ENCODE data around the gene AMPD2.
"Not testable (repeated sequence)": the region's sequence is repeated elsewhere in the genome, so short reads cannot be mapped to it uniquely, and the experiment has no call there.

Gene AMPD2

DNA sequence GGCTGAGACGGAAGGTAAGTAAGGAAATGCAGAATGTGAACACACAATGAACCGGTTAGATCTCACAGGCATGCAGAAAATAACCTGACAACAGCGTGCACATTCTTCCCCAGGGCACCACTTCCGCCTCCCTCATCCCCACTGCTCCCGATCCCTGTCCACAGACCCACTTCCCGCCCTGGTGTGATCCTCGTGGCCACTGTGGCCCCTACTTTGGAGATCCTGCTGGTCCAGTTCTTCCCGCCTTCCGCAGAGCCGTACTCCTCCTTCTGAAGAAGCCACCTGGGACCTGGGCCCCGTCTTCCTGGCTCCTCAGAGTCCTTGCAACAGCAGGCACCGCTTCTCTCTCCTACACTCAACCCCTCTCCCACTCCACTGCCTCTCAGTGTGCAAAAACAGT lies 34.9 kb downstream of the AMPD2 start:
- Histone ChIP-seq H3K4me3 (ENCODE audit: low read length) (no peak overlapping the region), H3K9me3 (ENCODE audit: low read length) (no peaks in the 10 kb centered on the region), H3K4me1 (ENCODE audit: insufficient read depth, low read length) (peaks cover 13% of the 10 kb centered on the region), H3K36me3 (ENCODE audit: insufficient read depth, low read length) (no peaks in the 10 kb centered on the region), H2AFZ (ENCODE audit: low read depth, low read length) (no peak overlapping the region), H3K27me3 (ENCODE audit: insufficient read depth, low read length) (no peaks in the 10 kb centered on the region)

DNA sequence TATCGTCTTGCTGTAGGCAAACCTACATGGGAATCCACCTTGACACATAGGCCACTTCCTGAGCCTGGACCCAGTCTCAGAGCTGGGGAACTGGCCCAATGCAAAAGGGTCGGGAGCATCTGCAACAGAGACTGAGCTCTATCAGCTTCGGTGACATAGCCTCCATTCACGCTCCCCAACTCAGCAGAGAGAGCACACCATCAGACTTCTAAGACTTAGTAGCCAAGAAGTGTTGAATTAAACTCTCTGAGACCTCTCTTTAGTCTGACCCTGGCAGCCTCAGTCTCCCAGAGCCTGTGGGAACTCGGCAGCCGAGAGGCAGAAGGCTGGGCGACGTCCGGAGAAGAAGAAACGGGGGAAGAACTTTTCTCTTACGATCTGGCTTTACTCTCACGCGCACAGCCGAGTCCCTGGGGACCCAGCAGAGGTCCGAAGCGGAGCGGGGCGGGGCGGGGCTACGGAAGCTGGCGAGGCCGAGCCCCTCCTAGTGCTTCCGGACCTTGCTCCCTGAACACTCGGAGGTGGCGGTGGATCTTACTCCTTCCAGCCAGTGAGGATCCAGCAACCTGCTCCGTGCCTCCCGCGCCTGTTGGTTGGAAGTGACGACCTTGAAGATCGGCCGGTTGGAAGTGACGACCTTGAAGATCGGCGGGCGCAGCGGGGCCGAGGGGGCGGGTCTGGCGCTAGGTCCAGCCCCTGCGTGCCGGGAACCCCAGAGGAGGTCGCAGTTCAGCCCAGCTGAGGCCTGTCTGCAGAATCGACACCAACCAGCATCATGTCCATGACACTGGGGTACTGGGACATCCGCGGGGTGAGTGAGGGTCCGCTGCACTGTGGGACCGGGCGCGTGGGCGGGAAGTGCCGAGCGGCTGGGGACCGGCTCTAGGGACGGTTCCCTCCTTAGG lies 36.2 kb downstream of the AMPD2 start, which contains the start of gene GSTM4:
GSTM4 (plus strand) TSS at position 485 of the 905 bp plus-strand sequence; CDS start at position 776, 291 bp downstream.
- H2AFZ ChIP-seq (ENCODE audit: low read depth, low read length): peak within 1 kb of the TSS; percentile 85
- H3K4me1 ChIP-seq (ENCODE audit: insufficient read depth, low read length): peaks cover 13% of the 10 kb centered on the region
- peak within 1 kb of the TSS; percentile 78 for H3K4me3 ChIP-seq (ENCODE audit: low read length)
- no peaks in the 10 kb centered on the region for H3K36me3 ChIP-seq (ENCODE audit: insufficient read depth, low read length)
- H3K27me3 ChIP-seq (ENCODE audit: insufficient read depth, low read length): no peaks in the 10 kb centered on the region
- no peaks in the 10 kb centered on the region for H3K9me3 ChIP-seq (ENCODE audit: low read length)

DNA sequence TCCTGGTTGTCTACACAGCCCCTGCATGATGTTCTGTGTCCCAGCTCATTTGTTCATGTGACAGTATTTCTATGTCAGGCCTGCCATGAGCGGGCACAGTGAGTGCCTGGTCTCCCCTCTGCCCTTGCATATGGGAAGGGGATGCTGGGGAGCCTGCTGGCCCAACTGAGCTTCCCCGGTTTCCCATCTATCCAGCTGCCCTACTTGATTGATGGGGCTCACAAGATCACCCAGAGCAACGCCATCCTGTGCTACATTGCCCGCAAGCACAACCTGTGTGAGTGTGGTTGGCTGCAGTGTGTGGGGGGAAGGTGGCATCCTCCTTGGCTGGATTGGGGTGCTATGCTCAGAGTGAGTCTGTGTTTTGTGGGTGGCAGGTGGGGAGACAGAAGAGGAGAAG lies 37.8 kb downstream of the AMPD2 start:
- Histone ChIP-seq H3K36me3 (ENCODE audit: insufficient read depth, low read length) (peaks cover 7% of the 10 kb centered on the region), H3K4me1 (ENCODE audit: insufficient read depth, low read length) (peaks cover 13% of the 10 kb centered on the region), H3K4me3 (ENCODE audit: low read length) (no peak overlapping the region), H3K9me3 (ENCODE audit: low read length) (no peaks in the 10 kb centered on the region), H2AFZ (ENCODE audit: low read depth, low read length) (no peak overlapping the region), H3K27me3 (ENCODE audit: insufficient read depth, low read length) (no peaks in the 10 kb centered on the region)

DNA sequence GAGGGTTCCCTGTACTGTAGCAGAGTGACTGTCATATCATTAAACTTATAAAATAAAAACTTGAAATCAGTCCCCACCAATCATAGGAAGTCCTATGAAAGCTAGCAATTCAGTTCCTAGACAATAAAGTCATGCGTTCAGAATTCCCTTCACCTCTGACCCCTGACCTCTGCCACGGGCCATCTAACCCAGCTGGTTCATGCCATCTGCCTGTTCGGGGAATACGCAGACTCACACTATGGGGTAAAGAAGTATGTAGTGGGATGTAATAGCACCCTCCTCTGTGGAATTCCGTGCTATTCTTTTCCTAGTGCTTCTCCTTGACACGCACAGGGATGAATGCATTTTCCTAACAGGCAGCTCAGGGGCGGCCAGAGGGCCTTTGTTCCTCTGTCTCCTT lies 38.3 kb downstream of the AMPD2 start:
- no peaks in the 10 kb centered on the region for H3K27me3 ChIP-seq (ENCODE audit: insufficient read depth, low read length)
- H3K4me3 ChIP-seq (ENCODE audit: low read length): no peak overlapping the region
- peaks cover 7% of the 10 kb centered on the region for H3K36me3 ChIP-seq (ENCODE audit: insufficient read depth, low read length)
- no peak overlapping the region for H2AFZ ChIP-seq (ENCODE audit: low read depth, low read length)
- H3K4me1 ChIP-seq (ENCODE audit: insufficient read depth, low read length): peaks cover 13% of the 10 kb centered on the region
- no peaks in the 10 kb centered on the region for H3K9me3 ChIP-seq (ENCODE audit: low read length)

DNA sequence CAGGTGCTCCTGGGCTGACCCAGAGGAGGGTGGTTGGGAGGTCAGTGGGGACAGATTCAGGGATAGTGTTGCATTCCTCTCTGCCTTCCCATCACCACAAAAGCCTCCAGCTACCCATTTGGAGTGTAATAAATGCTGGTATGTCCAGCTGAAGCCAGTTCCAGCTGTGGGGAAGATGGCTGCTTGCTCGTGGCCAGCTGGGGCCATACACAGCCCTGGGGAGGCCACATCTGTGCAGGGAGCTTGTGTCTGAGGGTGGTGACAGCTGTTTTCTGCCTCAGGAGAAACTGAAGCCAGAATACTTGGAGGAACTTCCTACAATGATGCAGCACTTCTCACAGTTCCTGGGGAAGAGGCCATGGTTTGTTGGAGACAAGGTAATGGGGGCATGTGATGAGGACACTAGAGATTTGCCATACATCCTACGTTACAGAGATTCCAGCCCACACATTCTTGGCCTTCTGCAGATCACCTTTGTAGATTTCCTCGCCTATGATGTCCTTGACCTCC lies 39.0 kb downstream of the AMPD2 start:
- Histone ChIP-seq H3K4me1 (ENCODE audit: insufficient read depth, low read length) (peaks cover 13% of the 10 kb centered on the region), H3K27me3 (ENCODE audit: insufficient read depth, low read length) (no peaks in the 10 kb centered on the region), H2AFZ (ENCODE audit: low read depth, low read length) (no peak overlapping the region)

DNA sequence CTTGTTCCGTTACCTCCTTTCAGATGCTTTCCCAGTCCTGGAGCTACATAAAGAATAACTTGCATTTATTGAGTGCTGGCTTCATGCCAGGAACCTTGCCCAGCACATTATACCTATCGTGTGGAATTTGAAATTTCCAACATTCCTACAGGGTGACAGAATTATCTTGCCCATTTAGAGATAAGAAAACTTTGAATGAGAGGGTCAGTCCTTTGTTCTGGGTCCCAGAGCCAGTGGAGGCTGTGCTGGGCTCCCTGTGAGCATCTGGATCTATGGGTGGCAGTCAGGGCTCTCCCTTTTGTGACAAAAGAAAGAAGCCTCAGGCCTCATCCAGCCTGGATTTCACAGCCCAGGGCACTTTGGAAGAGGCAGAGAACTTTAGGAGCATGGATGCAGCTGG lies 39.5 kb downstream of the AMPD2 start:
- Histone ChIP-seq H3K4me1 (ENCODE audit: insufficient read depth, low read length) (peaks cover 13% of the 10 kb centered on the region), H3K9me3 (ENCODE audit: low read length) (no peaks in the 10 kb centered on the region), H2AFZ (ENCODE audit: low read depth, low read length) (no peak overlapping the region), H3K36me3 (ENCODE audit: insufficient read depth, low read length) (peaks cover 7% of the 10 kb centered on the region), H3K4me3 (ENCODE audit: low read length) (no peak overlapping the region), H3K27me3 (ENCODE audit: insufficient read depth, low read length) (no peaks in the 10 kb centered on the region)

More for the DNA sequence above, 39.0 kb downstream of the AMPD2 start:
- Histone ChIP-seq H3K36me3 (ENCODE audit: insufficient read depth, low read length) (peaks cover 7% of the 10 kb centered on the region), H3K4me3 (ENCODE audit: low read length) (no peak overlapping the region), H3K9me3 (ENCODE audit: low read length) (no peaks in the 10 kb centered on the region)

DNA sequence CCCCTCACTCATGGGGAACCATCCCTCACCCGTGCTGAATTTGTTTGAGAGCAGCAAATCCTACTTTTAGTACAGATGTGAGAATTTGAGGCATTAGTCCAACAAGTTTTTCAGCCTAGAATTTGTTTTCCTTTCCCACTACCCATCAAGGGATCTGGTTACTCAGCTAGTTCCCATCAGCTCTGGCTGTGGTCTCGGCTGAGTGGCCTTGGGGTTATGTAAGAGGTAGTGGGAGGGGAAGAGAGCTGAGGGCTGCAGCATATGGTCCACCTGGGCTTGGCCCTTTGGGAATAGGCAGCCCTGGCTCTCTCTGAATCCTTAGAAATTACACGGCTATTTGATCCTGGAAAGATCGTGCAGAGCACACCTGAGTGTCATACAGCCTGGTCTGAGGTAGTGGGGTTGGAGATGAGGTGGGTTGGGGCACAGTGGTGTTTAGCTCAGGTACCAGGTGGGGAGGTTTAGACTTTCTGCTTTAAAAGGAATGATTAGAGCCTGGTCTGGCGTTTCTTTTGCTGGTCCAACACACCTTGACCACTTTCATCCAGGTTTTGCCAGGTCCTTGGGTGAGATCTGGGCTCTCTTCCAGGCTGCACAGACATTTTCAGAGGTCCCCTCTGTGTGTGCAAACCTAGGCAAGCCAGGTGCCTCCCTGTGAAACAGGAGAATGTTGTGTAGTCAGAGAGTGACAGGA lies 40.5 kb downstream of the AMPD2 start:
- no peaks in the 10 kb centered on the region for H3K27me3 ChIP-seq (ENCODE audit: insufficient read depth, low read length)
- no peaks in the 10 kb centered on the region for H3K9me3 ChIP-seq (ENCODE audit: low read length)
- no peak overlapping the region for H3K4me3 ChIP-seq (ENCODE audit: low read length)
- H3K4me1 ChIP-seq (ENCODE audit: insufficient read depth, low read length): peaks cover 13% of the 10 kb centered on the region
- no peak overlapping the region for H2AFZ ChIP-seq (ENCODE audit: low read depth, low read length)
- peaks cover 7% of the 10 kb centered on the region for H3K36me3 ChIP-seq (ENCODE audit: insufficient read depth, low read length)

DNA sequence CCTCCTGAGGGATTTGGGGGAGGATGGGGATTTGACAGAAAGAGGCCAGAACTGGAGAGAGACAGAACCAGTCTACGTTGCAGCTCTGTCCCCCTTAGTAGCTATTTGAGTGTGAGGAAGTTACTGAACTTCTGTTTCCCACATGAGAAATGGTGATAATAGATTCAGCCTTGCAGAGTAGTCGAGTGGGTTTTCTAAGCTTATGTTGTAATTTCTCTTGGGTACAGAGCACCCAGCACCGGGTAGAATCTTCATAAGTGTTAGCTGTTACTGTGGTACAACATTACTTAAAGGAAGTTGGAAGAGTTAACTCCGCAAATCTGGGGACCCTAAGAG lies 41.0 kb downstream of the AMPD2 start:
- H3K4me1 ChIP-seq (ENCODE audit: insufficient read depth, low read length); H3K4me3 ChIP-seq (ENCODE audit: low read length); H3K9me3 ChIP-seq (ENCODE audit: low read length); H3K36me3 ChIP-seq (ENCODE audit: insufficient read depth, low read length); H3K27me3 ChIP-seq (ENCODE audit: insufficient read depth, low read length); H2AFZ ChIP-seq (ENCODE audit: low read depth, low read length): not testable (repeated sequence)

DNA sequence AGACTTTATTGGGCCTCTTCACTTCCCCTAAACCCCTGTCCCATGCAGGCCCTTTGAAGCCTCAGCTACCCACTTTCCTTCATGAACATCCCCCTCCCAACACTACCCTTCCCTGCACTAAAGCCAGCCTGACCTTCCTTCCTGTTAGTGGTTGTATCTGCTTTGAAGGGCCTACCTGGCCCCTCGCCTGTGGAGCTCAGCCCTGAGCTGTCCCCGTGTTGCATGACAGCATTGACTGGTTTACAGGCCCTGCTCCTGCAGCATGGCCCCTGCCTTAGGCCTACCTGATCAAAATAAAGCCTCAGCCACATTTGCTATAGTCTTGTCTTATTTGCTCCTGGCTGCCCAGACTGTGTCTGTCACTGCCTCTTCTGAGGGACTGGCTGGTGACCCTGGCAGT lies 41.8 kb downstream of the AMPD2 start:
- no peaks in the 10 kb centered on the region for H3K27me3 ChIP-seq (ENCODE audit: insufficient read depth, low read length)
- H2AFZ ChIP-seq (ENCODE audit: low read depth, low read length): no peak overlapping the region
- H3K9me3 ChIP-seq (ENCODE audit: low read length): no peaks in the 10 kb centered on the region
- H3K36me3 ChIP-seq (ENCODE audit: insufficient read depth, low read length): peaks cover 7% of the 10 kb centered on the region
- peaks cover 8% of the 10 kb centered on the region for H3K4me1 ChIP-seq (ENCODE audit: insufficient read depth, low read length)
- no peak overlapping the region for H3K4me3 ChIP-seq (ENCODE audit: low read length)

DNA sequence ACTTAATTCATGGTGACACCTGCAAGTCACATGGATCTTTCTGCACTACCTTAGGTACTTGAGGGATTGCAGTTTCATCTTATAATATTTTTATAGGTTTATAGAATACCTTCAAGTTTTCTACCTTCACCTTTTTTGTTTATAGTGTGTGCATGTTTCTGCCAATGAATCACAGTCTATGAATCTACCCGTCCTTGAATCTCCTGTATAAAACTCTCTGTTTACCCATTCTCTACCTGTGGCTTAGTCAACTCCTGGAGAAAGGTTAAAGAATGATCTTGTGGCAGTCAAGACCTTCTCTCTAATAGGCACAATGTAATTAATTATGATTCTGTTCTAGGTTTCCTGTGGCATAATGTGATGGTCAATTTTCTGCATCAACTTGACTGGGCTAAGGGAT lies 45.0 kb downstream of the AMPD2 start:
- H3K4me3 ChIP-seq (ENCODE audit: low read length): no peak overlapping the region
- H2AFZ ChIP-seq (ENCODE audit: low read depth, low read length): no peak overlapping the region
- peaks cover 11% of the 10 kb centered on the region for H3K4me1 ChIP-seq (ENCODE audit: insufficient read depth, low read length)
- H3K36me3 ChIP-seq (ENCODE audit: insufficient read depth, low read length): peaks cover 7% of the 10 kb centered on the region
- H3K9me3 ChIP-seq (ENCODE audit: low read length): no peaks in the 10 kb centered on the region
- no peaks in the 10 kb centered on the region for H3K27me3 ChIP-seq (ENCODE audit: insufficient read depth, low read length)

DNA sequence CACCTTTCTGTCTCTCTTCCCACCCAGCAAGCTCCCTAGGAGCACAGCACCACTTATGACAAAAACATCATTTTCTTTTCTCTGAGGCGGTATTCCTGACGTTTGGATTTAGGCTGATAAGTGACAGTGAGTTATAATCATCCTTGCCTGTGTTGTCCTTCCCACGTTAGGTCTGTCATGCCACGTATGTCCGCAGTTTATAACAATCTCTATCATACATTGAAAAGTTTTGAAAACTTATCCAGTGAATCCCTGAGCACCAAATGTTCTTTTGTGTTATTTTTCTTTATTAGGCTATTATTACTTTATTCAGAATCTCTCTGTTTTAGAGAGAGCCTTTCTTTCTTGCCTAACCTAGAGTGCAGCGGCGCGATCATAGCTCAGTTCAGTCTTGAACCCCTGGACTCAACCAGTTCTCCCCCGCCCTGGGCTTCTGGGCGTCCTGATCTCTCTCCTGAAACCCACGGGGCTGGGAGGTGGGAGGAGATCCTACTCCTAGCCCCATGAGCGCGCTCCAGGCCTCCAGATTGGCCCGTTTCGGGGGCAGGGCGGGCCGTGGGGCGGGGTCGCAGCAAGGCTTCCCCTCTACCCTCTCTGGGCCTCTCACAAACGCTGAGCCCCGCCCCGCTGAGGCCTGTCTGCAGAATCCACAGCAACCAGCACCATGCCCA lies 48.0 kb downstream of the AMPD2 start, which contains the start of gene GSTM2:
GSTM2 (plus strand) TSS at position 606 of the 671 bp plus-strand sequence; CDS start at position 665, 59 bp downstream.
- Histone ChIP-seq H3K27me3 (ENCODE audit: insufficient read depth, low read length) (no peaks in the 10 kb centered on the region), H3K4me1 (ENCODE audit: insufficient read depth, low read length) (peaks cover 11% of the 10 kb centered on the region), H2AFZ (ENCODE audit: low read depth, low read length) (peak within 1 kb of the TSS; percentile 65), H3K4me3 (ENCODE audit: low read length) (peak within 1 kb of the TSS; percentile 52), H3K9me3 (ENCODE audit: low read length) (no peaks in the 10 kb centered on the region), H3K36me3 (ENCODE audit: insufficient read depth, low read length) (peaks cover 3% of the 10 kb centered on the region)

DNA sequence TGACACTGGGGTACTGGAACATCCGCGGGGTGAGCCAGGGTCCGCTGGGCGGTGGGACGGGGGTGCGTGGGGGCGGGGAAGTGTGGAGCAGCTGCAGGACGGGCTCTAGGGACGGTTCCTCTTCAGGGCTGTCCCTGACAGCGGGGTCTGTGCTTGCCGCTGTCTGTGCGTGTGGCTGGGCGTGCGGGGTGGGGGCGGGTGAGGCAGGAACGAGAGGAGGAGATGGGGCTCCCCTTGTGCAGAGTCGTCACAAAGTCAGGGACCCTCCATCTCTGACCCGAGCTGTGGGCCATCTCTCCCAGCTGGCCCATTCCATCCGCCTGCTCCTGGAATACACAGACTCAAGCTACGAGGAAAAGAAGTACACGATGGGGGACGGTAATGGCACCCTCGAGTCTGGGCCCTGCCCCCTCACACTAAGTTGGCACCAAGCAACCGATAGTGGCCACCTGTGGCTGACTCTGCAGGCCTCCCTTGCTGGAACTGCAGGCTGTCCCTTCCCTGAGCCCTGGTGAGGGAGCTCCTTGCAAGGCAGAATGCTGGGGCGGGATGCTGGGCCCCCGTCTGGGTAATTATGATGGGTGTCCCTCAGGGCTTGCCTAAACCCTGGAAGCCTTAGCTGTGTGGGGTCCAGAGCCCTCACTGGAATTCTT lies 48.6 kb downstream of the AMPD2 start:
- peak overlapping the region; percentile 52 for H3K4me3 ChIP-seq (ENCODE audit: low read length)
- H3K9me3 ChIP-seq (ENCODE audit: low read length): no peaks in the 10 kb centered on the region
- H3K36me3 ChIP-seq (ENCODE audit: insufficient read depth, low read length): peaks cover 3% of the 10 kb centered on the region
- H3K4me1 ChIP-seq (ENCODE audit: insufficient read depth, low read length): peaks cover 11% of the 10 kb centered on the region
- H2AFZ ChIP-seq (ENCODE audit: low read depth, low read length): peak overlapping the region; percentile 65
- H3K27me3 ChIP-seq (ENCODE audit: insufficient read depth, low read length): no peaks in the 10 kb centered on the region

Measured in neuron (in vitro differentiated cells).